Activated naive CD4-positive, alpha-beta T cell treated with anti-CD3 and anti-CD28 coated beads, Interleukin-2, amount 50 U/mL, for 16 hours (primary cell): ENCODE data around the gene ATXN10.
"Not testable (repeated sequence)": the region's sequence is repeated elsewhere in the genome, so short reads cannot be mapped to it uniquely, and the experiment has no call there.

Experiments
- DNase-seq: peaks from one replicate; pipeline ENCODE4 v3.0.0-alpha.2; 2020

Gene ATXN10

DNA sequence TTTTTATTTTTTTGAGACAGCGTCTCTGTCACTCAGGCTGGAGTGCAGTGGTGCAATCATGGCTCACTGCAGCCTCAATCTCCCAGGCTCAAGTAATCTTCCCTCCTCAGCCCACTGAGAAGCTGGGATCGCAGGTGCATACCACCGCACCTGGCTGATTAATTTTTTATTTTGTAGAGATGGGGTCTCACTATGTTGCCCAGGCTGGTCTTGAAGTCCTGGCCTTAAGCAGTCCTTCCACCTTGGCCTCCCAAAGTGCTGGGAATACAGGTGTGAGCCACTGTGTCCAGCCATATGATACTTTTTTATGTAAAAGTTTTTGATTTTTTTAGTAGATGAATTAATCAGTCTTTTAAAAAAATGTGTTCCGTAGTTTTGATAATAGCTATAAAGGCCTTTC is 42.8 kb downstream of the ATXN10 start:
- not testable (repeated sequence) for DNase-seq

DNA sequence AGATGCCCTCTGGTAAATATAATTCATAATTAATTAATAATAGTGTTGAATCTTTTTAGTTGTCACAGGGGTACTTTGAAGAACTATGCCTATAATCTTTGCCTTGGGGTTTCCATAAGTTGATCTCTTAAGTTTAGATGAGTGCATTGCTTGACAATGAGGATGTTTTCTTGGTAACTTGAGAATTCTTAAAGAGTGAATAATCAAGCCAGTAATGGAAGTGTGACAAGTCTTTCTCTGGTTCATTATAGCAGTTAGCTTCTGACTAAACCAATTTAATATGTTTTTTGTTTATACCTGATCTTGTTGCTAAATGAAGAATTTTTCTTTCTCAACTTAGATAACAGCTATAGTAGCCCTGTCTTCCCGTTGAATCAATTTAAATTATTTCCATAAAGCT is 46.2 kb downstream of the ATXN10 start:
- DNase-seq: no peak

DNA sequence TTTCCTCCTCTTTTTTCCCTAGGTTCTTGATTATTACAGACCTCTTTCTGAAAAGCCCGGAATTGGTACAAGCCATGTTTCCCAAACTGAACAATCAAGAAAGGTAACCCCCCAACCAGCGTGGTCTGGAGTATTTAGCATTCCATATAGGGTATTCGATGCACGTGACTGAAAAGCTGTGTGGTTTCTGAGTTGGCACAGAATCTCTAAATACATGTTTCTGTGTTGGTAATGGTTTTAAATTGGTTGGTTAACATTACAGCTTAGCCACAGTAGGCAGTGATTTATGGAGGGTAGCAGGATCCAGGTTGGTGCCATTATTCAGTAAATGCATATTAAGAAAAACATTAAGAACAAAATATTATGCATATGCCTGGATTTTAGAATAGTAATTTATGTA is 46.8 kb downstream of the ATXN10 start:
- DNase-seq: no peak

DNA sequence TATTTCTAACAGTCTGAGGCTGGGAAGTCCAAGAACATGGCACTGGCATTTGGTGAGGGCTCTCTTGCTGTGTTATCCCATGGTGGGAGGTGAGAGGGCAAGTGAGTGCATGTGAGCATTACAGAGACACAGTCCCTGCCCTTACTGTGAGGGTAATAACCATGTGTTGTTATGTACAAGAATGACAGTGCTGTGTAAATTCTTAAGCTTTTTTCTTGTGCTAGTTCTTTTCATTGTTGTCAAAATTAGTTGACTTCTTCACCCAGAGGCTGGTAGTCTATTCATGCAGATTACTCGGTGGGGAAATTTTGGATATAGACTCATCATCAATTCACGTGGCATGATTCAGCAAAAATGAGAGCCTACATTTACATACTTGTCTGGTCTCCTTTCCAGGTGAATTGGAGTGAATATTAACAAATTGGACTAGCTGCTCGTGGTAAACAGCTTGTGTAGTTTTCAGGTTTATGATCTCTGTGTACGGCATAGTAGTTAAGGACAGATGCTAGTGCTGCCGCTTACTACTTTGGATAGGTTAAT is 49.3 kb downstream of the ATXN10 start:
- no peak for DNase-seq

DNA sequence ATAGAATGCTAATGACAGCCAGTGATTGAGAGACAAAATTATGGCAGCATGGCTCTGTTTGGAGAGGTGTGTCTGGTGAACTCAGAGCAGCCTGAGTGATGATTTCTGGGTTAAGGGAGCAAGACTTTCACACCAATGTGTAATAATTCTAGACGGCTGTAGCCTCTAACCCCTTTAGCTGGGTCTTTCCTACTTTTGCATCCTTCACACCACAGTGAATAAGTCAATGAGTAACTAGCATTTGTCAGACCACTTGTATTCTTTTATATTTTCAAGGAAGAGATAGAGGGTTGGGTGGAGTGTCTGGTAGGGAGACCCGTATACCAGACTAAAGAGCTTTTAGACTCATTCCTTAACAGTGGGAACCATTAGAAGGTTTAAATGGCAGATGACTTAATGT is 50.4 kb downstream of the ATXN10 start:
- DNase-seq: no peak

DNA sequence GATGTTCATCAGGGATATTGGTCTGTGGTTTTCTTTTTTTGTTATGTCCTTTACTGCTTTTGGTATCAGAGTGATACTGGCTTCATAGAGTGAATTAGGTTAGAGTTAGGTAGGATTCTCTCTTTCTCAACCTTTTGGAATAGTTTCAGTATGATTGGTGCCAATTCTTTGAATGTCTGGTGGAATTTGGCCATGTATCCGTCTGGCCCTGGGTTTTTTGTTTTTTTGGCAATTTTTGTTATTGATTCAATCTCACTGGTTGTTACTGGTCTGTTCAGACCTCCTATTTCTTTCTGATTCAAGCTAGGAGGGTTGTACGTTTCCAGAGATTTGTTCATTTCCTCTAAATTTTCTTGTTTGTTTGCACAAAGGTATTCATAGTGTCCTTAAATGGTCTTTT is 54.4 kb downstream of the ATXN10 start:
- no peak for DNase-seq

DNA sequence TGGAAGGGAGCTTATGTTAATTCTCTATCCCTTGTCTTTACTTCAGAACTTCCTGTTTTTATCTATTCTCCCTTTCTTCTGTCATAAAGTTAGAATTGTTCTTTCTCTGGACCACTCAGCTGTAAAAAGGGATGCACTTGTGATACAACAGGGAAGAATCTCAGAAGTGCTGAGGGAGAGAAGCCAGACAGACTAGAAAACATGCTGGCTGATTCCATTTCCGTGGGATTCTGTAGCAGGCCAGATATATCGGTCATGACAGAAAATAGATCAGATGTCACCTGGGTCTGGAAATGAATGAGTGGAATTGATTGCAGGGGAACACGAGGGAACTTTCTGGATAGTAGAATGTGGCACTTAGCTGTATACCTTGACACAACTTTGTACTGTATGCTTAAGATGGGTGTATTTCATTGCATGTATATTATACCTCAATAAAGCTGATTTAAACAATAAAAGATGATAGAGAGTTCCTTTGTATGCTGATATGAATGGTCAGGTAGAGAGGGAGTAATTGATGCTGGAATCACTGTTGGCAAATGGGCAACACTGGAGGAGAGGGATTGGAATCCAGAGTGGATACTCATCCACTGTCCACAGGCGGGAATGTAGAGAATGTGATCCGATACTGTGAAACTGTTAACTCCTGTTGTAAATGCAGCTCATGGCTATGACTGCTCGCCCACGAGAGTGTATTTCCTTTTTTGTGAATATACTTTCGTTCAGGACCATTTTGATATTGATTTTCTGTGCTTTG is 59.6 kb downstream of the ATXN10 start:
- no peak for DNase-seq

DNA sequence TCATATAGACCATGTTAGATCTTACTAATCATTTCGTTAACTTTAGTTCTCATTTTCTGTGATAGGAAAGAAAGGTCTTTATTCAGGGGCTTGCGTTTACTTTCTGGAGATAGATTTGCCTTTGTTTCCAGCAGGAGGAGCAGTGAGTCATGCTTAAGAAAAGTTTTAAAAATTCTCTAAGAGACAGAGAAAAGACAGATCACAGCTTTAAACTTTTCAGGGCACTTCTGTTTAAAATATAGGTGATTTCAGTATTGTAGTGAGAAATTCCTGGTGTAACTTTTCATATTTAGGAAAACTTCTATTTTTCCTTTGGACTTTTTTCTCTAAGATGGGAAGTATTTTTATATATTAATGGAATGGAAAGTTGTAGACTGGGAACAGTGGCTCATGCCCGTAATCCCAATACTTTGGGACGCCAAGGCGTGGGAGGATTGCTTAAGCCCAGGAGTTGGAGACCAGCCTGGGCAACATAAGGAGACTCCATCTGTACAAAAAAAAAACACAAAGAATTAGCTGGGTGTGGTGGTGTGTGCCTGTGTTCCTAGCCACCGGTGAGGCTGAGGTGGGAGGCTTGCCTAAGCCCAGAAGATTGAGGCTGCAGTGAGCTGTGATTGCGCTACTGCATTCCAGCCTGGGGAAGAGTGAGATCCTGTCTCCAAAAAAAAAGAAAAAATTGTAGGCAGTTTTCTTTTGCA is 60.3 kb downstream of the ATXN10 start:
- DNase-seq: no peak

DNA sequence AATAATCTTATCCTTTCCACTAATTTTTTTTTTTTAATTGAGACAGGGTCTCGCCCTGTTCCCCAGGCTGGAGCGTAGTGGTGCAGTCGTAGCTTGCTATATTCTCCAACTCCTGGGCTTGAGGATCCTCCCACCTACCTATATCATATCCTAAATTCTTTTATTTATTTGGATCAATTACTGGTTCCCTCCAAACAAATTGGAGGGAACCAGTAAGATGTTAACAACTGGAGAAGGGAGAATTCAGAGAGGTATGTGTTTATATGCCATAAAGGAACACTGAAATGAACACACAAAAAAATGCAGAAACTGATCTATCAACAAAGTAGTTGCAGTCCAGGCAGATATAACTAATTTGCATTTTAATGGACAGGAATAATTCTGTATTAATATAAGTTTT is 63.6 kb downstream of the ATXN10 start:
- no peak for DNase-seq

DNA sequence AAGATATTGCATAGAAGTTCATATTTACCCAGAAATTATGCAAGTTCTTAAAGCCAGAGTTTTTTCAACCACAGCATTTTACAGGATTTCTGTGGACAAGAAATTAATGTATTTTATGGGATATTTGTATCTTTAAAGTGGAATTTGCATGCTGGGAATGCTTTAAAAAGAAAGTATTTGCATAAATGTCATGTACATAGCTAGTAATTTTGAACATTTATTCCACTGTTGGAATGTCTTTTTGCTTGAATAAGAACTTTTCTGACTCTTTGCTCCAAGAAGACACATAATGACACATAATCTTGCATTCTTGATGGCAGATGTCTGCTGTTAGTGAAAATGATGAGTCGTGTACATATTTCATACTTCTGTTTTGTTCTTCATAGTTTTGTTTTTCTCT is 66.6 kb downstream of the ATXN10 start:
- DNase-seq: no peak

DNA sequence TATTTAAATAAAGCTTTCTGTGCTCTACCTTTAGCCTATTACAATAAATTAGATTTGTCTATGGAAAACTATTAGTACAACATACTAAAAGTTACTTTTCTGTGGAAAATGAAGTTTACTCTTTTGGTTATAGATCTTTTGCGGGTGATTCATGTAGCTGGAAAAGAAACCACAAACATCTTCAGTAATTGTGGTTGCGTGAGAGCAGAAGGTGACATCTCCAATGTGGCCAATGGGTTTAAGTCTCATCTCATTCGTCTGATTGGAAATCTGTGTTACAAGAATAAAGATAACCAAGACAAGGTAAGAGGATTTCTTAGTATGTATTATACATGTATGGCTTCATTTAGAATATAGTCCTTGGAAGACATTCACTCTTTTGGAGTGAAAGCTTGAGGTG is 68.6 kb downstream of the ATXN10 start:
- no peak for DNase-seq

DNA sequence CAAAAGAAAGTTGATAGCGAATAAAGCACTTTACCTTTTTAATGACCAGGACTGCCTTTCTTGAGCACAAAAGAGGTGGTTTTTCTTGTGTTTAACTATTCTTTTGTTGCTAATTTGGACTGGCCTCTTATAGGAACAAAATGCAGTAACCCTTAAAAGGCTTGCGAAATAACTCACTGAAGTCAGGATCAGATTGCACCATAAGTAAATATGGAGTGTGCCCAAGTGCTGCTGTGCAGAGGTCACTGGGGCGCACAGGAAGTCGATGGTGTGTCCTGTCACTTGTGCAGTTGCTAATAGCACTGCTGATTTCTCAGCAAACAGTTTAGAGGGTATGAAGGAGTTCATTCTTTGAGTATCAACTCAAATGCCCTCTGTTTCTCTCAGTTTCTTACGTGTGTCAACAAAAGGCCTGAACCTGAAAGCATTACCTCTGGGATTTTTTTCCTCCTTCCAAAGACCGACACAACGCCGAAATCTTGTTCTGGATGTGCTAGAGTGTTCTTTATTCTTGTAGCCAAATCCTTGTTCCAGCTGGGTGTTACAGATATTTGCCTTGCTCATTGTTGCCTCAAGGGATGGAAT is 71.3 kb downstream of the ATXN10 start:
- DNase-seq: no peak

DNA sequence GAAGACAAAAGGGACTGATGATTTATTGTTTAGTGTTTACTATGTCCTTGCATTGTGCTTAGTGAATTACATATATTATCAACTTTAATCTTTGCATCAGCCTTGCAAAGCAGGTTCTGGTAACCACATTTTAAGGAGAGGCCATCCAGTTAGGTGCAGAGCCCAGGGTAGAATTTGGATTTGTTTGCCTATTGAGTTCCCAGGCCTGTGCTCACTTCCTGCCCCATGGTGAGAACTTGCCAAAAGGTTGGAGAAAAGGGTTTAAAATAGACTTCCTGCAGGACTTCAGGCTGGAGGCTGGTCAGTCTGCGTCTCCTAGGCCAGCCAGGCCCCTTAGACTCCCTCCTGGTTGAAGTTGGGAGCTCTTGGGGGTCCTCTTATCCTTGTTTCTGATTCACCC is 72.1 kb downstream of the ATXN10 start:
- no peak for DNase-seq

DNA sequence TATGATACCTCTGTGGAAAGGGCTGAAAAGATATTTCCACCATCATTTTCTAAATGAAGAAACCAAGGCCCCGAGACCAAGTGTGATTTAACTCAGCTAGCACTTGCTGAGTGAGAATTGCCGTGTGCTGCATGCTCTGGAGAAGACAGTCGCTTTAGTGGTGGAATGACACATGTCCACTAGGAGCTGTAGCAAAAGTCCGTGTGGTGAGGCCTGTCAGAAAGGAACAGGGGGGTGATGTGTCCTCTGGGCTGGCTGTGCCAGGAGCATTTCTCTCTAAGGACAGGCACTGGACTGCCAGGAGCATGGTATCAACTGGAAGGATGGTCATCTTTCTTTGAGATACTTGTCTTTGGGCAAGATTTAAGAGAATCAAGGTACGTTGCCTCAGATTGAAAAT is 72.8 kb downstream of the ATXN10 start:
- no peak for DNase-seq

DNA sequence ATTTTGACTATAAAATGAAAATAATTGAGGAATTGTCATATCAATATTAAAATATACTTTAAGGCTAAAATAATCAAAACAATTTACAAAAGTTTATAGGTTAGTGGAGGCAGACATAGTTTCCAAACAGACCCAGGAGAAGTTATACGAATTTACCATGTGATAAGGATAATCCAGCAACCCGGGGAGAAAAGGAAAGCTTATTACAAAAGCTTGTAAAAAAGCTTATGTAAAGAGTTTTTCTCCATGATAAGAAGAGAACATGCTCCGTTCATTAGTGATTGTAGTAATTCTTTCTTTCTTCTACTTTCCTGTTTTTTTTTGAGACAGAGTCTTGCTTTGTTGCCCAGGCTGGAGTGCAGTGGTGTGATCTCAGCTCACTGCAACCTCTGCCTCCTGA is 79.0 kb downstream of the ATXN10 start:
- DNase-seq: no peak

DNA sequence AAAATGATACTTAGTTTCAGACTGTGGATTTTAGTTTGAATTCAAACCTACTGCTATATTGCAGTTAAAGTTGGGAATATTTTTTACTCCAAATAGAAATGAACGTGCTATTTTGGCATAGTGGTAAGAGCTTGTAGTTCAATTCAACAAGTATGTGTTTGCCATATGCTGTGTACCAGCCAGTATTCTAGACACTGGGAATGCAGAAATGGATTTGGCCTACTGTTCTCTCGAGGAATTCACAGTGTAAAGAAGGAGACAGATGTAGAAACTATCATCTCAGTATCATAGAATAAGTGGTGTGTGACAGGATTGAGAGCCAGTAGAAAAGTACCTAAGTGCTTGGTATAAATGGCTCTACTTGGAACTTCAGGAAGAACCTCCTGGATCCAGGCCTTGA is 80.4 kb downstream of the ATXN10 start:
- no peak for DNase-seq

DNA sequence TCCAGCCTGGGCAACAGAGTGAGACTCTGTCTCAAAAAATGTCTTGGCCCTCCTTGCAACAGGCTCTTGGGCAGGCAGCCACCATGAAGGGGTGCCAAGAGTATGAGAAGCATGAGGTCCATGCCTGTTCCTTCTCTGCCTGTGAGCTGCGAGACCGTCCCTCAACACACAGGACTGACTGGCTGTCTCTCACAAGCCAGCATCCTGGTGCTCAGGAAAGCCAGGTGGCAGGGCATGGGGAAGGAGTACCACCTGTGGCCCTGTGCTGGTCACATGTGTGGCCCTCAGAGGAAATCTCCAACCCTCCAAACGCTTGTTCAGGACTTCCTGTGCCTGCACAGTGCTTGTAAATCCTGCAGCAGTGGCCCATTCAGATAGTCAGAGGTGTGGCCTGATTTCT is 83.2 kb downstream of the ATXN10 start:
- DNase-seq: no peak

DNA sequence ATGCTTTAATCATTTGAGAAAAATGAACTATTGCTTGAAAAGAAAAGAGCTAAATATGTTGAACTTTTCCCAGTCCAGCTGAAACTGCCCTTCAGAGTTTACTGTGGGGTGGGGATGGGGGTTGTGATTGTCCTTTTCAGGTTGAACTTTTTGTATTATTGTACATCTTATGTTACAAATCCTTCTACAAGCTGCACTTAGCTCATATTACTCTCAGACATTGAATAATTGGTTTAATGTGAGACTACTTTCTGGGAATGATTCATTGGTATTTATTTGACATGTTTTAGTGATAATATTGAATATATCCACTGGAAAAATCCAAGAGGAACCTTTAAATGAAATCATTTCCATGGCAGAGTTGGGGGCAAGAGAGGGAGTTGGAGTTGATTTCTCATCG is 84.9 kb downstream of the ATXN10 start:
- DNase-seq: no peak

DNA sequence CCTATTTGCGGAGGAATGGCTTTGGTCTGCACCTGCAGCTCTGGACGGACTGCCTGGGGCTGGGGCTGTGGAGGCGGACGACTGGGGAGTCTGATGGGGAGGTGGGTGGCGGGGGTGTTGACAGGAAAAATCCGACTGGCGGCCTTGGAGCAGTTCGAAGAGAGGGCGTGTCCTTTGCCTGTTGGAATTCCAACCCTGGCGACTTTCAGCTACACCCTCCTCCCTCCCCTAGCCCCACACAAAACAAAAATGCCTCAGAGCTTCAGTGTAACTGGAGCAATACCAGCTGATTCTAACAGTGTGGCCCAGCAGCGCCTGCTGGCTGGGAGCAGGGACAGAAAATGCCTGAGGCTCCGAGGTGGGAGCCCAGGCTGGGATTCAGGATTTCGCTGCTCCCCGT is 85.4 kb downstream of the ATXN10 start:
- no peak for DNase-seq

DNA sequence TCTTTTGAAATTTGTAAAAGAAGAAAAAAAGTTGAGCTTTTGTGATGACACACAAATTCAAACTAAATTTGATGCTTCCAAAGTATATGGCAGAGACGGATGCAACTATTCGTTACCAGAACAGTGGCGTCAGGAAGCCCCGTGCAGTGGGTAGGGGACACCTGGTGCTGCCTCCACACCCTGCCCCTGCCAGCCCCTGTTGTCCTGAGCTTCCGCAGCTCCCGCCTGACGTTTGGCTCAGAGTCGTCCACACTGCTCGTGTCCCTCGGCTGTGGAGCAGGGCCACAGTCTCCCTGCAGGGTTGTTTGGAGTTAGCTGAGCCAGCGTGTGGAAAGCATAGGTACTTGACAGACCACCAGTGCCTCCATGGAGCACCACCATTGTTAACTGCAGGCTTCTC is 86.3 kb downstream of the ATXN10 start:
- no peak for DNase-seq

DNA sequence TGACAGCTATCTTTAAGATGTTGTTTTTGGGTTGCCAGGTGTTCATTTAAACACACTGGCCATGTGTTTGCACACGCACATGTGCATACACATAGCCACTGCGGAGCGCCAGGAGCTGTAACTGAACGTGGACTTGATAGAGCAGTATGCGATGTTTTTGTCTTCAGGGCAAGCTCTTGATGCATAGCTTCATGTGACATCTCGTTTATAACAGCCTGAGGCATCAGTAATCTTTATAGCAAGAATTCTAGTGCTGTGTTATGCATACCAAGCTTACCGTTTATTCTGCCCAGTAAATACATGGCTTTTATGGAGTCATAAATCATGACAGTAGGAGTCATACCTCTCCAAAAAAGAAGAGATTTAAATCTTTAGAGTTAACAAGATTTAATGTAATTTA is 87.0 kb downstream of the ATXN10 start:
- no peak for DNase-seq

DNA sequence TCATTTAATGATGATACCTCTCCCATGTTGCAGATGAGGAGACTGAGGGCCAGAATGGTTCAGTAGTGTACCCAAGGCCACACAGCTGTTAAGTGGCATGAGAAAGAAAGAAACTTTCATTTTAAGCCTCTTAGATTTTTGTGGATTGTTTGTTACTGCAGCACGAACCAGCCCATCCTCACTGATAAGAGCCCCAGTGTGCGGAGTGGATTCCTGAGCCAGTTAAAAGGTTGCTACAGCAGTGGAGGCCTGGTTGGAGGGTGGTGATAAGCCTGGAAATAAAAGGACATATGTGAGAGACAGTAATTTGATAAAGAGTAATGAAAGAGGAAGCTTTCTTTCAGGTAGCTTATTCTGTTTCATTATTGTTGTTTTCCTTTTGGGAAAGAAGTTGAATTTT is 89.0 kb downstream of the ATXN10 start:
- DNase-seq: no peak

DNA sequence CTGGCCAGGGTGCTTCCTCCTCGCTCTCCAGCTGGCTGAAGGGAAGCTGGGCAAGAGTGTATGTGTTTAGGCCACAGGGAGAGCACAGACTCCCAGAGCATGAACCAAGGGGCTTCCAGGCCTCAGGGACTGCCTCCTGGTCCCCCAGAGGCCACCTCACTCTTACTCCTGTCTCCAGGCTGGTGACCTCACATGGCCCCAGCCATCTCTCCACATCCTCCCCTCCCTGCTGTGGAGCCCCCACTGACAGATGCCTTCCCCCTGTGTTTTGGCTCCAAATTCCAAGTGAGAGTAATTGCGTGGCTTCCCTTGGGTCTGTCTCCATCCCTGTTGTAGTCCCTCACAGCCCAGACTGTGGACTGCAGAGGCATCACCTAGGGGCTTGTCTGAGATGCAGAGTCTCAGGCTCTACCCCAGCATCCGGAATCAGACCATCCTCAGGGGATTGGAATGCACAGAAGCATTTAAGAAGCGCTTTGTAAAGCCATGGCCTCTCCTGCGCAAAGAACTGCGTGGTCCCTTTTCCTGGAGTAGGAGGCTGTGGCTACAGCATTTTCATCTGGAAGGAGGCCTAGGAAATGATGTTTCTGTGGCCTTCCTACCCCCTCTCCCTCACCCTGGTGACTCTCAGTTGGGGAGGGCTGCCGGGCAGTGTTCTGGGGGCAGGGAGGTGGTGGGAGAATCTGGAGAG is 91.1 kb downstream of the ATXN10 start:
- no peak for DNase-seq

DNA sequence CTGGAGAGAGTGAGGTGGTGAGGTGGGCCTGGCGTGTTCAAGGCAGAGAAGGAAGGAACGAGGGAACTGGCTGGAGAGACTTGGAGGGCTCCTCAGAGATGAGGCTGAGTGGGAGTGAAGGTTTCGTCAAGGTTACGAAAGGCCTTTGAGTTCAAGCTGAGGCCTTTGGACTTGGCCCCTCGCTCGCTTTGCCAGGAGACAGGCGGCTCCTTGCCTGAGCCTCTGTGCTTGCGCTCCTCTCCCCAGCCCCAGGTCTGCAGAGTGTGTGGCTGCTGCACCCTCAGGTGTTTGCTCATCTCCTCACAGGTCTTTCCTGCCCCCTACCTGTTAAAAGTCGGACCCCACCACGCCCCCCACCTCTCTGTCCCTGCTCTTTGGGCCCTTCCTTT is 91.6 kb downstream of the ATXN10 start:
- DNase-seq: no peak
